K562 (cell line): Measurements from ENCODE around the gene LY6G6D. TPM values are rescaled to one million over a fixed set of nuclear protein-coding genes. Genes with fewer than 3 reads are reported as not detected.

Experiments
- BRD9 ChIP-seq: fragments of 450-650 bp; IDR thresholded peaks from 2 replicates; pipeline ENCODE4 v1.6.1; 2018; ENCODE audit warnings: low read depth; ENCODE audit not compliant: partially characterized antibody
- CCAR2 ChIP-seq: fragments of 200-400 bp; formaldehyde crosslinking; IDR thresholded peaks from 2 replicates; pipeline ENCODE4 v1.6.1; 2017; ENCODE audit warnings: mild to moderate bottlenecking, low read depth, low read length
- GTF2F1 ChIP-seq: IDR thresholded peaks from 2 replicates; pipeline ENCODE4 v1.6.1; 2011; ENCODE audit warnings: low read depth, low read length, improper control_type of control experiment
- ILK ChIP-seq: fragments of 450-650 bp; IDR thresholded peaks from 2 replicates; pipeline ENCODE4 v1.6.1; 2016; ENCODE audit warnings: missing genetic modification characterization, low read depth, mild to moderate bottlenecking, missing compliant biosample characterization, moderate library complexity, borderline replicate concordance
- MAFF ChIP-seq: IDR thresholded peaks from 2 replicates; pipeline ENCODE4 v1.6.1; 2012; ENCODE audit warnings: low read length, improper control_type of control experiment
- NFIX ChIP-seq: fragments of 250-450 bp; sonication (Bioruptor Pico); IDR thresholded peaks from 2 replicates; pipeline ENCODE4 v1.4.0; 2020; ENCODE audit warnings: low read depth, mild to moderate bottlenecking, moderate library complexity
- PTTG1 ChIP-seq: fragments of 450-650 bp; IDR thresholded peaks from 2 replicates; pipeline ENCODE4 v1.6.1; 2016; ENCODE audit warnings: low read depth, mild to moderate bottlenecking, missing genetic modification characterization, missing compliant biosample characterization
- SIN3B ChIP-seq: fragments of 450-650 bp; IDR thresholded peaks from 2 replicates; pipeline ENCODE4 v1.6.1; 2017; ENCODE audit warnings: low read depth, mild to moderate bottlenecking, moderate library complexity
- SOX6 ChIP-seq: fragments of 450-650 bp; IDR thresholded peaks from 2 replicates; pipeline ENCODE4 v1.6.1; 2014; ENCODE audit warnings: mild to moderate bottlenecking
- TARDBP ChIP-seq: fragments of 450-650 bp; IDR thresholded peaks from 2 replicates; pipeline ENCODE4 v1.6.1; 2016
- YBX1 ChIP-seq: fragments of 450-650 bp; IDR thresholded peaks from 2 replicates; pipeline ENCODE4 v1.7.1; 2016; ENCODE audit warnings: mild to moderate bottlenecking
- ZNF124 ChIP-seq: sonication (generic); formaldehyde crosslinking; IDR thresholded peaks from 2 replicates; pipeline ENCODE4 v1.8.1; 2022; ENCODE audit warnings: missing genetic modification reagents
- polyA plus RNA-seq, 8 experiments: library from polyadenylated mRNA; depleted of rRNA in 4 of 8; stranded (reverse) in 5 of 8; unstranded in 3 of 8; fragments of >200 nt; fragmentation: Nextera tagmentation in 2 of 8; fragmentation: Illumina TruSeq in 1 of 8; extraction: Ambion mirVana in 2 of 8; extraction: Trizol in 1 of 8; gene quantifications; 2 replicates each; pipeline versions ENCODE4 v1.2.1 to v1.2.3, GENCODE V29; 2011 to 2014; ENCODE audit warnings: inconsistent platforms in 1 of 8, missing spikeins in 1 of 8
- total RNA-seq, 7 experiments: library from RNA; depleted of rRNA in 6 of 7; stranded (reverse); fragments of >200 nt in 6 of 7; fragmentation: Illumina TruSeq in 2 of 7; extraction: Trizol in 2 of 7; gene quantifications; 2 replicates each; pipeline versions ENCODE4 v1.2.1 to v1.2.3, GENCODE V29; 2011 to 2021; ENCODE audit warnings: low replicate concordance in 1 of 7
- TF ChIP-seq, protein P1 (sequence below): fragments of 450-650 bp; formaldehyde crosslinking; IDR thresholded peaks from 2 replicates; pipeline ENCODE4 v1.4.0; 2020; ENCODE audit warnings: mild to moderate bottlenecking, moderate library complexity
- TF ChIP-seq, protein P2 (sequence below): sonication (generic); formaldehyde crosslinking; IDR thresholded peaks from 2 replicates; pipeline ENCODE4 v1.8.0; 2022; ENCODE audit warnings: mild to moderate bottlenecking, missing genetic modification reagents, borderline replicate concordance
- TF ChIP-seq, protein P3 (sequence below): fragments of 450-650 bp; IDR thresholded peaks from 2 replicates; pipeline ENCODE4 v1.6.1; 2016; ENCODE audit warnings: antibody characterized with exemption
- TF ChIP-seq, protein P4 (sequence below): fragments of 450-650 bp; formaldehyde crosslinking; IDR thresholded peaks from 2 replicates; pipeline ENCODE4 v1.4.0; 2020; ENCODE audit warnings: mild to moderate bottlenecking, moderate library complexity
- TF ChIP-seq, protein P5 (sequence below): fragments of 250-450 bp; sonication (Bioruptor Pico); IDR thresholded peaks from 2 replicates; pipeline ENCODE4 v1.8.0; 2021; ENCODE audit warnings: mild to moderate bottlenecking, moderate library complexity
- TF ChIP-seq, protein P6 (sequence below): fragments of 250-450 bp; sonication (Bioruptor Pico); IDR thresholded peaks from 2 replicates; pipeline ENCODE4 v1.4.0; 2020; ENCODE audit warnings: mild to moderate bottlenecking, moderate library complexity

Gene LY6G6D
- total and polyA plus RNA-seq, 9 of the 15 experiments (the other 6 are each of a cell fraction or from before 2014, with no cell fraction given), result 0.30 to 0.38 TPM; not detected in 7

DNA sequence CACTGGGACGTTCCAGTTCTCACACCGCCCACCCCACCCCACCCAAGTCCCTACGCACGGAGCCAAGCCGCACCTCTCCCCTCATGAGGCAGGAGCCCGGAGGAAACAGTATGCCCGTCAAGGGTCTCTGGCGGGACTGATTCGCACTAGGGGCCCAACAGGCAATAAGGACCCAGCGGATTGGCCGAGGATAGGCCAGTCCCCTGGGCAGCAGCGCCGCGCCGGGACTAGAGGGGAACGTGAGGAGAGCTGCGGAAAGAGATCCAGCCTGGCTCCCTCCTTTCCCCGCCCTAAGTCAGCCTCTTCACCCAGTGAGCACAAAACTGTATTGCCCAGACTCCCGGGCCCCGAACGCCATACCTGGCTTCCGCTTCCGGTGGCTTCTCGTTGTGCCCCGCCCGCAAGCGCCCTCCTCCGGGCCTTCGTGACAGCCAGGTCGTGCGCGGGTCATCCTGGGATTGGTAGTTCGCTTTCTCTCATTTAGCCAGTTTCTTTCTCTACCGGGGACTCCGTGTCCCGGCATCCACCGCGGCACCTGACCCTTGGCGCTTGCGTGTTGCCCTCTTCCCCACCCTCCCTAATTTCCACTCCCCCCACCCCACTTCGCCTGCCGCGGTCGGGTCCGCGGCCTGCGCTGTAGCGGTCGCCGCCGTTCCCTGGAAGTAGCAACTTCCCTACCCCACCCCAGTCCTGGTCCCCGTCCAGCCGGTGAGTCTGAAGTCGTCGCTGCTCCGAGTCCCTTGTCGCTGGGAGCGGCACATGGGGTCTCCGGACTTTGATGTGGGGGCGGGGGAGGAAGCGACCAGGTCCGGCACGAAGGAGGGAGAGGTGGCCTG is 49.4 kb upstream of the LY6G6D start, which contains the start of gene CSNK2B (continued):
- TF ChIP-seq, protein P1, sequence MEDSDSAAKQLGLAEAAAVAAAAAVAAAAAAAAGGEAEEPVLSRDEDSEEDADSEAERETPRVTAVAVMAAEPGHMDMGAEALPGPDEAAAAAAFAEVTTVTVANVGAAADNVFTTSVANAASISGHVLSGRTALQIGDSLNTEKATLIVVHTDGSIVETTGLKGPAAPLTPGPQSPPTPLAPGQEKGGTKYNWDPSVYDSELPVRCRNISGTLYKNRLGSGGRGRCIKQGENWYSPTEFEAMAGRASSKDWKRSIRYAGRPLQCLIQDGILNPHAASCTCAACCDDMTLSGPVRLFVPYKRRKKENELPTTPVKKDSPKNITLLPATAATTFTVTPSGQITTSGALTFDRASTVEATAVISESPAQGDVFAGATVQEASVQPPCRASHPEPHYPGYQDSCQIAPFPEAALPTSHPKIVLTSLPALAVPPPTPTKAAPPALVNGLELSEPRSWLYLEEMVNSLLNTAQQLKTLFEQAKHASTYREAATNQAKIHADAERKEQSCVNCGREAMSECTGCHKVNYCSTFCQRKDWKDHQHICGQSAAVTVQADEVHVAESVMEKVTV (CRISPR knock-in tag), result 0 out of 2 replicates have a peak, but pooled peaks have one; percentile 40
- TF ChIP-seq, protein P2, sequence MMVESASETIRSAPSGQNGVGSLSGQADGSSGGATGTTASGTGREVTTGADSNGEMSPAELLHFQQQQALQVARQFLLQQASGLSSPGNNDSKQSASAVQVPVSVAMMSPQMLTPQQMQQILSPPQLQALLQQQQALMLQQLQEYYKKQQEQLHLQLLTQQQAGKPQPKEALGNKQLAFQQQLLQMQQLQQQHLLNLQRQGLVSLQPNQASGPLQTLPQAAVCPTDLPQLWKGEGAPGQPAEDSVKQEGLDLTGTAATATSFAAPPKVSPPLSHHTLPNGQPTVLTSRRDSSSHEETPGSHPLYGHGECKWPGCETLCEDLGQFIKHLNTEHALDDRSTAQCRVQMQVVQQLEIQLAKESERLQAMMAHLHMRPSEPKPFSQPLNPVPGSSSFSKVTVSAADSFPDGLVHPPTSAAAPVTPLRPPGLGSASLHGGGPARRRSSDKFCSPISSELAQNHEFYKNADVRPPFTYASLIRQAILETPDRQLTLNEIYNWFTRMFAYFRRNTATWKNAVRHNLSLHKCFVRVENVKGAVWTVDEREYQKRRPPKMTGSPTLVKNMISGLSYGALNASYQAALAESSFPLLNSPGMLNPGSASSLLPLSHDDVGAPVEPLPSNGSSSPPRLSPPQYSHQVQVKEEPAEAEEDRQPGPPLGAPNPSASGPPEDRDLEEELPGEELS (CRISPR knock-in tag), result peak; percentile 92; the same call in 1 of the 2 replicates
- TF ChIP-seq ILK (tag), result no peak
- TF ChIP-seq TARDBP, result peak; percentile 79; the same call in 1 of the 2 replicates
- TF ChIP-seq YBX1, result no peak
- TF ChIP-seq, protein P3, sequence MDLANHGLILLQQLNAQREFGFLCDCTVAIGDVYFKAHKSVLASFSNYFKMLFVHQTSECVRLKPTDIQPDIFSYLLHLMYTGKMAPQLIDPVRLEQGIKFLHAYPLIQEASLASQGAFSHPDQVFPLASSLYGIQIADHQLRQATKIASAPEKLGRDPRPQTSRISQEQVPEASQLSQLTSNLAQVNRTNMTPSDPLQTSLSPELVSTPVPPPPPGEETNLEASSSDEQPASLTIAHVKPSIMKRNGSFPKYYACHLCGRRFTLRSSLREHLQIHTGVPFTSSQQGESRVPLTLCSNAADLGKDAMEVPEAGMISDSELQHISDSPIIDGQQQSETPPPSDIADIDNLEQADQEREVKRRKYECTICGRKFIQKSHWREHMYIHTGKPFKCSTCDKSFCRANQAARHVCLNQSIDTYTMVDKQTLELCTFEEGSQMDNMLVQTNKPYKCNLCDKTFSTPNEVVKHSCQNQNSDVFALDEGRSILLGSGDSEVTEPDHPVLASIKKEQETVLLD, result peak; percentile 79
- TF ChIP-seq, protein P4, sequence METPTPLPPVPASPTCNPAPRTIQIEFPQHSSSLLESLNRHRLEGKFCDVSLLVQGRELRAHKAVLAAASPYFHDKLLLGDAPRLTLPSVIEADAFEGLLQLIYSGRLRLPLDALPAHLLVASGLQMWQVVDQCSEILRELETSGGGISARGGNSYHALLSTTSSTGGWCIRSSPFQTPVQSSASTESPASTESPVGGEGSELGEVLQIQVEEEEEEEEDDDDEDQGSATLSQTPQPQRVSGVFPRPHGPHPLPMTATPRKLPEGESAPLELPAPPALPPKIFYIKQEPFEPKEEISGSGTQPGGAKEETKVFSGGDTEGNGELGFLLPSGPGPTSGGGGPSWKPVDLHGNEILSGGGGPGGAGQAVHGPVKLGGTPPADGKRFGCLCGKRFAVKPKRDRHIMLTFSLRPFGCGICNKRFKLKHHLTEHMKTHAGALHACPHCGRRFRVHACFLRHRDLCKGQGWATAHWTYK, result no peak
- peak; percentile 3; the same call in 1 of the 2 replicates for TF ChIP-seq NFIX (CRISPR knock-in tag)
- TF ChIP-seq, protein P5, sequence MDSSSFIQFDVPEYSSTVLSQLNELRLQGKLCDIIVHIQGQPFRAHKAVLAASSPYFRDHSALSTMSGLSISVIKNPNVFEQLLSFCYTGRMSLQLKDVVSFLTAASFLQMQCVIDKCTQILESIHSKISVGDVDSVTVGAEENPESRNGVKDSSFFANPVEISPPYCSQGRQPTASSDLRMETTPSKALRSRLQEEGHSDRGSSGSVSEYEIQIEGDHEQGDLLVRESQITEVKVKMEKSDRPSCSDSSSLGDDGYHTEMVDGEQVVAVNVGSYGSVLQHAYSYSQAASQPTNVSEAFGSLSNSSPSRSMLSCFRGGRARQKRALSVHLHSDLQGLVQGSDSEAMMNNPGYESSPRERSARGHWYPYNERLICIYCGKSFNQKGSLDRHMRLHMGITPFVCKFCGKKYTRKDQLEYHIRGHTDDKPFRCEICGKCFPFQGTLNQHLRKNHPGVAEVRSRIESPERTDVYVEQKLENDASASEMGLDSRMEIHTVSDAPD (CRISPR knock-in tag), result no peak
- no peak for TF ChIP-seq ZNF124 (CRISPR knock-in tag)
- TF ChIP-seq, protein P6, sequence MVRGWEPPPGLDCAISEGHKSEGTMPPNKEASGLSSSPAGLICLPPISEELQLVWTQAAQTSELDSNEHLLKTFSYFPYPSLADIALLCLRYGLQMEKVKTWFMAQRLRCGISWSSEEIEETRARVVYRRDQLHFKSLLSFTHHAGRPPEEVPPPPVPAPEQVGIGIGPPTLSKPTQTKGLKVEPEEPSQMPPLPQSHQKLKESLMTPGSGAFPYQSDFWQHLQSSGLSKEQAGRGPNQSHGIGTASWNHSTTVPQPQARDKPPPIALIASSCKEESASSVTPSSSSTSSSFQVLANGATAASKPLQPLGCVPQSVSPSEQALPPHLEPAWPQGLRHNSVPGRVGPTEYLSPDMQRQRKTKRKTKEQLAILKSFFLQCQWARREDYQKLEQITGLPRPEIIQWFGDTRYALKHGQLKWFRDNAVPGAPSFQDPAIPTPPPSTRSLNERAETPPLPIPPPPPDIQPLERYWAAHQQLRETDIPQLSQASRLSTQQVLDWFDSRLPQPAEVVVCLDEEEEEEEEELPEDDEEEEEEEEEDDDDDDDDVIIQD (CRISPR knock-in tag), result no peak
- peak; percentile 40; the same call in 1 of the 2 replicates for TF ChIP-seq SOX6
- TF ChIP-seq GTF2F1, result peak; percentile 29; the same call in 1 of the 2 replicates
- TF ChIP-seq BRD9, result peak; percentile 89
- TF ChIP-seq MAFF, result no peak; the same call in 1 of the 2 replicates
- TF ChIP-seq CCAR2, result no peak
- no peak for TF ChIP-seq SIN3B
- TF ChIP-seq PTTG1 (tag), result no peak
